ENCODE results near the gene AQP2. TPM values are rescaled to one million over a fixed set of nuclear protein-coding genes. Genes with fewer than 3 reads are reported as not detected.

The AQP2 gene
- total RNA-seq, 6 experiments from 2014 or later, result not detected

GRCh38 chr12:49966511-49967041 is 16.0 kb downstream of the AQP2 start:
- TF ChIP-seq POLR2A (IDR thresholded peaks at IDR 0.05) (no peak), CTCF (IDR thresholded peaks at IDR 0.05) (no peak)
- Histone ChIP-seq H3K27me3 (no peaks in the 10 kb centered on the region), H3K4me1 (peaks cover 0 to 33% (median 3%) of the 10 kb centered on the region in 4 donors), H3K27ac (no peak overlapping the region), H3K4me3 (no peak overlapping the region), H3K9me3 (no peaks in the 10 kb centered on the region), H3K36me3 (no peaks in the 10 kb centered on the region)
- DNase-seq, result no peak
- intact Hi-C loops (cut with DNase I), result loop anchor here (5.0 kb wide), 2 partner anchors 91 to 106 kb away; partner anchors contain the start of gene ASIC1 (in 1 of the 2)
- 19% methylated on average over 10 of the region's 16 CpGs for WGBS (ENCODE audit: insufficient coverage, low coverage, low lambda C conversion rate, missing lambda C conversion rate)
- ATAC-seq, result no peak

DNA sequence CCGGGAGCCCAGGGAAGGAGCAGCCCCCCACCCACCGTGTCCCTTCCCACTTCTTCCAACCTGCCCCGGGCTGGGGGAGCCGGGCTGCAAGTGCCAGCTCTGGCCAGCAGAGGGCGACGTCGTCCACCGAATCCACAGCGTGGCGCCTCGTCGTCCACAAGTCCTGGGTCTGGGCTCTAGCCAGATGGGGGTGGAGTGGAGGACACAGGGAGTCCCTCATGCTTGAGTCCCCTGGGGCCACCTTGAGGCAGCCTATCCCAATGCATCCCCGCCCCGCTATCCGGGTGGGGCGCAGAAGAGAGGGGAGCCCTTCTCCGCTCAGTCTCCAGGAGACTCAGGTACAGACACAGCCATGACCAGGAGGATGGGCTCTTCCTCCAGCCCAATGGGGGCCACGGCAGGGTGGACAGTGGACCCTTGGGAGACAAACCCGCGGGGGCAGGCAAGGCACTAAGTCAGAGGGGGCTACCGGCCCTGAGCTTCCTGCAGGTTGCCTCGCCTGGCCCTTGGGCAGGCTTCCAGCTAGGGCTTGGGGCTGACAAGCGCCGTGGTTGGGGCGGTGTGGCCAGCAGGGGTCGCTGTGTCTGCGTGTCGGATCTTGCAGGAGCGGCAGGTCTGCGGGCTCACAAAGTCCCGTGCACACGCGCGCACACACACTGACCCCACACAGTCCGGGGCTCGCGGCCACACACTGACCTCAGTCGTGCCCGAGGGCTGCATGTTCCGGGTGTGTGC is 16.7 kb downstream of the AQP2 start:
- Histone ChIP-seq H3K9me3 (no peaks in the 10 kb centered on the region), H3K27ac (no peak overlapping the region), H3K27me3 (no peaks in the 10 kb centered on the region), H3K36me3 (no peaks in the 10 kb centered on the region), H3K4me1 (peaks cover 0 to 33% (median 3%) of the 10 kb centered on the region in 4 donors), H3K4me3 (peak overlapping the region; percentile 12 to 41 (median 29))
- DNase-seq (peak; percentile 91 to 94 (median 93)), ATAC-seq (peak; percentile 77 to 83 (median 79))
- intact Hi-C loops (cut with DNase I), result loop anchor here (5.0 kb wide), 2 partner anchors 90 to 105 kb away; partner anchors contain the start of gene ASIC1 (in 1 of the 2)
- TF ChIP-seq CTCF (IDR thresholded peaks at IDR 0.05), result peak; percentile 67 to 90 (median 70)
- TF ChIP-seq POLR2A (IDR thresholded peaks at IDR 0.05), result no peak
- WGBS (ENCODE audit: insufficient coverage, low coverage, low lambda C conversion rate, missing lambda C conversion rate), result no CpG with 5 or more reads among the region's 40 CpGs

DNA sequence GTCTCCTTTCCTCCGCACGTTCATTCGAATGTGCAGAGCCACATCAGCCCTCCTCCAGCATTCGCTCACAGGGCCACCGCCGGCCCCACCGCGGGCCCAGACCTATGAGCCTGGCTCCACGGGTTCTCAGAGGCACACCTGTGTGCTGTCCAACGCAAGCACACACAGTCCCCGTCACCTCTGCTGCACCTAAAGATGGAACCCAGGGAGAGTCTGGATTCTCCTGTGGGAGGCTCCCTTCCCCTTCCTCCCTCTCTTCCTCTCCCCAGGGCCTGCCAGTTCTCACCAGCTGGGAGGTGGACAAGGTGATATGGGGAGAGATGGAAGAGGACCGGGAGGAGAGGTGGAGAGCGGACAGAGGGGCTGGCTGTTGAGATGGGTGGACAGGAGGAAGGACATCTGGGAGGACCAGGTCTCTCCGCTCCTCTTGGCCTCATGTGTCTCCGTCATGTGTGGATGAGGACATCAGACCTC is 17.3 kb downstream of the AQP2 start:
- H3K4me1 ChIP-seq, result peaks cover 0 to 29% (median 3%) of the 10 kb centered on the region in 4 donors
- H3K27me3 ChIP-seq, result no peaks in the 10 kb centered on the region
- WGBS (ENCODE audit: insufficient coverage, low coverage, low lambda C conversion rate, missing lambda C conversion rate), result 50% methylated on average over 5 of the region's 15 CpGs
- intact Hi-C loops (cut with DNase I), result loop anchor here (5.0 kb wide), 2 partner anchors 89 to 104 kb away; partner anchors contain the start of gene ASIC1 (in 1 of the 2)
- ATAC-seq, result no peak
- no peak overlapping the region for H3K27ac ChIP-seq
- peak overlapping the region in 2 of 3 donors; percentile 12 to 41 for H3K4me3 ChIP-seq
- no peaks in the 10 kb centered on the region for H3K36me3 ChIP-seq
- H3K9me3 ChIP-seq, result no peaks in the 10 kb centered on the region
- no peak for DNase-seq
- no peak for TF ChIP-seq CTCF (IDR thresholded peaks at IDR 0.05)
- no peak for TF ChIP-seq POLR2A (IDR thresholded peaks at IDR 0.05)

DNA sequence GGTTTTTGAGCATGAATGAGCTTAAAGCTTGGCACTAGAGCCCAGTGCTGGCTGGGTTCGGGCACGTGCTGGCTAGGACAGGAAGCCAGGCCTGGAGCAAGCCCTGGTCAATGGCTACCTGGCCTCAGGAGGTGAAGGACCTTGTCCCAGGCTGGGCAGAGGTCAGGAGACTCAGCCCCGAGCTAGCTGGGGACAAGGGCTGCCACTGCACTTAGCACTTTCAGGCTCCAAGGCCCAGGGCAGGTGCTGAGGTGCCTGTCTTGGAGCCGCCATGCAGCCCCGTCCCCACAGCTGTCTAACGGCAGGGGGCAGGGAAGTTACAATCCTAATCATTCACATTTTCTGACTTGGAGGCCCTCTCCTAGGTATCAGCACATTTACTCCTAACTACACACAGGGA is 17.9 kb downstream of the AQP2 start:
- peak; percentile 52 to 88 (median 86) for DNase-seq
- Histone ChIP-seq H3K4me3 (no peak overlapping the region), H3K4me1 (peaks cover 0 to 24% (median under 1%) of the 10 kb centered on the region in 4 donors), H3K36me3 (no peaks in the 10 kb centered on the region), H3K27me3 (no peaks in the 10 kb centered on the region), H3K9me3 (no peaks in the 10 kb centered on the region), H3K27ac (no peak overlapping the region)
- WGBS (ENCODE audit: insufficient coverage, low coverage, low lambda C conversion rate, missing lambda C conversion rate), result no CpG with 5 or more reads among the region's 6 CpGs
- intact Hi-C loops (cut with DNase I), result loop anchor here (5.0 kb wide), 2 partner anchors 89 to 104 kb away; partner anchors contain the start of gene ASIC1 (in 1 of the 2)
- TF ChIP-seq CTCF (IDR thresholded peaks at IDR 0.05), result no peak
- no peak for TF ChIP-seq POLR2A (IDR thresholded peaks at IDR 0.05)
- peak; percentile 35 to 73 (median 54) for ATAC-seq
